ENCODE measurements around the gene YARS1.

DNA sequence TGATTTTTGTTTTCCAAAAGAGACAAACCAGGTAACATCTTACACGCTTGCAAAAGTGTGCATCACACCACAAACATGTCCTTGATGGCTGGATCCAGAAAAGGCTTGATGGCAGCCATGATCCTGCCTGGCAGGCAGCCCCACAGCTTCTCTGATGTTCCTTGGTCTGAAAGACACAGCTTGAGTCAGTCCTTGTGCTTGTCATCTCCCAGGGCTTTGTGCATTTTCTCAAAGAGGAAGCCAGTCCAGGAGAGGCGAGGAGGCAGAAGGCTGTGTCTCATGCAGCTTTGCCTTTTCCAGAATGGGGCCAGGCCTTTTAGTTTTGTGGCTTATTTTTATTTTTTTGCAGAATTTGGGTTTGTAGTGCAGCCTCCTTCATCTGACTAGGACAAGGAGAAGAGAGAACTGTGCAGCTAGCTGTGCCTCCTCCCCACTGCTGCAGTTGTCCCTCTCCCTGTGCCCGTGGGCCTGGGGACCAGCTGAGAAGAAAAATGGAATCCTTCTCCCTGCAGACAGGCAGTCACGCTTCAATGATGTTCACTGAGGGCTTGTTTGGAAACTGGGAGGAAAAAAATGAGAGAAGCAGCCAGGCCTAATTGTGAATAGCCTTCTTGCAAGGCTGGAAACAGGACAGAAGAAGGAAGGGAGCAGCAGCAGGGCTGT lies 46.2 kb upstream of the YARS1 start:
- TF ChIP-seq, protein P1, sequence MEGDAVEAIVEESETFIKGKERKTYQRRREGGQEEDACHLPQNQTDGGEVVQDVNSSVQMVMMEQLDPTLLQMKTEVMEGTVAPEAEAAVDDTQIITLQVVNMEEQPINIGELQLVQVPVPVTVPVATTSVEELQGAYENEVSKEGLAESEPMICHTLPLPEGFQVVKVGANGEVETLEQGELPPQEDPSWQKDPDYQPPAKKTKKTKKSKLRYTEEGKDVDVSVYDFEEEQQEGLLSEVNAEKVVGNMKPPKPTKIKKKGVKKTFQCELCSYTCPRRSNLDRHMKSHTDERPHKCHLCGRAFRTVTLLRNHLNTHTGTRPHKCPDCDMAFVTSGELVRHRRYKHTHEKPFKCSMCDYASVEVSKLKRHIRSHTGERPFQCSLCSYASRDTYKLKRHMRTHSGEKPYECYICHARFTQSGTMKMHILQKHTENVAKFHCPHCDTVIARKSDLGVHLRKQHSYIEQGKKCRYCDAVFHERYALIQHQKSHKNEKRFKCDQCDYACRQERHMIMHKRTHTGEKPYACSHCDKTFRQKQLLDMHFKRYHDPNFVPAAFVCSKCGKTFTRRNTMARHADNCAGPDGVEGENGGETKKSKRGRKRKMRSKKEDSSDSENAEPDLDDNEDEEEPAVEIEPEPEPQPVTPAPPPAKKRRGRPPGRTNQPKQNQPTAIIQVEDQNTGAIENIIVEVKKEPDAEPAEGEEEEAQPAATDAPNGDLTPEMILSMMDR (conservative IDR thresholded peaks at IDR 0.05 in 1 of 2, IDR thresholded peaks at IDR 0.05 in 1 of 2; ENCODE audit: low read depth in 1 of 2, low read length in 2 of 2), result no peak
- no peak for TF ChIP-seq EZH2 (IDR thresholded peaks at IDR 0.05; ENCODE audit: low read length, missing control alignments)

All from fibroblast of lung (primary cell).